A549 (cell line): ENCODE data around the gene TEX52. TPM values are rescaled to one million over a fixed set of nuclear protein-coding genes. Genes with fewer than 3 reads are reported as not detected.

Experiments
- ATAC-seq, 2 experiments: fragments of 200-7000 bp in 1 of 2; fragments of >200 bp in 1 of 2; cut with Nextera tagmentation in 1 of 2; cut with Tn5 transposase in 1 of 2; 3 replicates each; pipeline versions ENCODE4 v1.8.0 to v1.9.1; 2018 to 2020; ENCODE audit warnings: mild to moderate bottlenecking in 1 of 2, moderate library complexity in 1 of 2
- CTCF ChIA-PET: fragments of 300-600 bp; sonication (Branson Sonifier 250); formaldehyde crosslinking; extraction: SDS; loops from one replicate; lab custom pipeline; 2021; ENCODE audit warnings: antibody characterized with exemption, inconsistent platforms; lab: Yijun Ruan, JAX
- POLR2A ChIA-PET: fragments of 350-600 bp; formaldehyde crosslinking; extraction: SDS; loops from one replicate; lab custom pipeline; 2021; ENCODE audit warnings: antibody characterized with exemption, inconsistent platforms; lab: Yijun Ruan, JAX
- DNase-seq, 2 experiments: peaks; one replicate each; pipeline versions ENCODE4 v3.0.0 to v3.0.0-alpha.2; 2011 to 2016; ENCODE audit warnings: low read depth in 1 of 2, low spot score in 1 of 2
- FAIRE-seq: peaks from 2 replicates; lab custom pipeline; 2011; peaks lifted over from hg19 to GRCh38; lab: Jason Lieb, UNC
- H3K27ac ChIP-seq, 2 experiments: fragments of >200 bp; sonication (Bioruptor Twin); formaldehyde crosslinking; 3 replicates each; pipeline ENCODE4 v1.5.1; 2016 to 2017
- H3K4me1 ChIP-seq: fragments of >200 bp; sonication (Bioruptor Twin); formaldehyde crosslinking; 3 replicates; pipeline ENCODE4 v1.6.1; 2016
- H3K4me2 ChIP-seq: fragments of >200 bp; sonication (Bioruptor Twin); formaldehyde crosslinking; 3 replicates; pipeline ENCODE4 v1.6.1; 2016
- H3K4me3 ChIP-seq: fragments of >200 bp; sonication (Bioruptor Twin); formaldehyde crosslinking; 3 replicates; pipeline ENCODE4 v1.5.1; 2016
- H3K9me3 ChIP-seq: fragments of >200 bp; sonication (Bioruptor Twin); formaldehyde crosslinking; 3 replicates; pipeline ENCODE4 v1.6.1; 2016
- BHLHE40 ChIP-seq: IDR thresholded peaks from 2 replicates; pipeline ENCODE4 v1.6.1; 2012; ENCODE audit warnings: low read depth, low read length, inconsistent platforms
- CBX8 ChIP-seq: fragments of 200-600 bp; sonication (generic); IDR thresholded peaks from 2 replicates; pipeline ENCODE4 v1.6.1; 2016
- CEBPB ChIP-seq, 2 experiments: fragments of >200 bp in 1 of 2; sonication (Bioruptor Twin) in 1 of 2; formaldehyde crosslinking in 1 of 2; IDR thresholded peaks; 2 replicates each; pipeline ENCODE4 v1.6.1; 2012 to 2016
- CHD4 ChIP-seq: fragments of 200-600 bp; sonication (generic); IDR thresholded peaks from 2 replicates; pipeline ENCODE4 v1.6.1; 2016; ENCODE audit warnings: antibody characterized with exemption, mild to moderate bottlenecking, borderline replicate concordance
- EP300 ChIP-seq, 2 experiments: fragments of >200 bp; sonication (Bioruptor Twin); formaldehyde crosslinking; IDR thresholded peaks; 2 replicates in 1 of 2; 3 replicates in 1 of 2; pipeline ENCODE4 v1.6.1; 2016 to 2017
- FOSB ChIP-seq: fragments of 250-450 bp; sonication (Bioruptor Pico); IDR thresholded peaks from 2 replicates; pipeline ENCODE4 v1.5.0; 2020; ENCODE audit warnings: mild to moderate bottlenecking, moderate library complexity
- FOSL2 ChIP-seq, 2 experiments: fragments of 450-650 bp in 1 of 2; fragments of >200 bp in 1 of 2; sonication (Bioruptor Twin) in 1 of 2; formaldehyde crosslinking; IDR thresholded peaks; 2 replicates each; pipeline versions ENCODE4 v1.5.0 to v1.6.1; 2016 to 2020; ENCODE audit warnings: mild to moderate bottlenecking in 1 of 2, moderate library complexity in 1 of 2
- FOXS1 ChIP-seq: fragments of 250-450 bp; sonication (Bioruptor Pico); IDR thresholded peaks from 2 replicates; pipeline ENCODE4 v1.5.0; 2020; ENCODE audit warnings: mild to moderate bottlenecking, moderate library complexity
- HDAC2 ChIP-seq: fragments of 200-600 bp; sonication (generic); IDR thresholded peaks from 2 replicates; pipeline ENCODE4 v1.6.1; 2016
- HMGXB4 ChIP-seq: fragments of 250-450 bp; sonication (Bioruptor Pico); IDR thresholded peaks from 2 replicates; pipeline ENCODE4 v1.5.0; 2021; ENCODE audit warnings: mild to moderate bottlenecking, moderate library complexity, borderline replicate concordance
- HOXB13 ChIP-seq: fragments of 250-450 bp; sonication (Bioruptor Pico); IDR thresholded peaks from 2 replicates; pipeline ENCODE4 v1.5.0; 2020; ENCODE audit warnings: low read depth, mild to moderate bottlenecking, moderate library complexity
- HOXB5 ChIP-seq: fragments of 250-450 bp; sonication (Bioruptor Pico); IDR thresholded peaks from 2 replicates; pipeline ENCODE4 v1.5.0; 2020; ENCODE audit warnings: mild to moderate bottlenecking, moderate library complexity
- JUN ChIP-seq, 2 experiments: fragments of >200 bp; sonication (Bioruptor Twin); formaldehyde crosslinking; IDR thresholded peaks; 2 replicates in 1 of 2; 3 replicates in 1 of 2; pipeline ENCODE4 v1.6.1; 2016 to 2017
- JUNB ChIP-seq: fragments of >200 bp; sonication (Bioruptor Twin); formaldehyde crosslinking; IDR thresholded peaks from 2 replicates; pipeline ENCODE4 v1.6.1; 2016
- KDM5A ChIP-seq: fragments of 200-600 bp; sonication (generic); IDR thresholded peaks from 2 replicates; pipeline ENCODE4 v1.6.1; 2016; ENCODE audit warnings: antibody characterized with exemption, mild to moderate bottlenecking
- MAX ChIP-seq: IDR thresholded peaks from 2 replicates; pipeline ENCODE4 v1.6.1; 2012
- MAZ ChIP-seq: fragments of 150-350 bp; IDR thresholded peaks from 2 replicates; pipeline ENCODE4 v1.6.1; 2014; ENCODE audit warnings: antibody characterized with exemption, low read depth, low read length, borderline replicate concordance
- MYC ChIP-seq: IDR thresholded peaks from 2 replicates; pipeline ENCODE4 v1.6.1; 2012; ENCODE audit warnings: mild to moderate bottlenecking, inconsistent platforms, low read length, improper control_type of control experiment, borderline replicate concordance
- NFE2L2 ChIP-seq: fragments of 150-350 bp; conservative IDR thresholded peaks from 2 replicates; pipeline ENCODE4 v1.6.1; 2014; ENCODE audit warnings: low read length
- NPAS2 ChIP-seq: fragments of 250-450 bp; sonication (Bioruptor Pico); IDR thresholded peaks from 2 replicates; pipeline ENCODE4 v1.8.0; 2022; ENCODE audit warnings: mild to moderate bottlenecking, moderate library complexity, borderline replicate concordance
- PHF8 ChIP-seq: fragments of 200-600 bp; sonication (generic); IDR thresholded peaks from 2 replicates; pipeline ENCODE4 v1.6.1; 2016; ENCODE audit warnings: low read depth, mild to moderate bottlenecking, antibody characterized with exemption, moderate library complexity, borderline replicate concordance
- POLR2A ChIP-seq: IDR thresholded peaks from 2 replicates; pipeline ENCODE4 v1.6.1; 2012; ENCODE audit warnings: mild to moderate bottlenecking, low read length
- POLR2AphosphoS2 ChIP-seq: conservative IDR thresholded peaks from 2 replicates; pipeline ENCODE4 v1.6.1; 2012; ENCODE audit warnings: low read length, improper control_type of control experiment, inconsistent platforms
- RCOR1 ChIP-seq: fragments of 150-350 bp; IDR thresholded peaks from 2 replicates; pipeline ENCODE4 v1.6.1; 2014; ENCODE audit warnings: antibody characterized with exemption, low read length, low read depth
- RFX5 ChIP-seq: fragments of 450-650 bp; IDR thresholded peaks from 2 replicates; pipeline ENCODE4 v1.7.1; 2014; ENCODE audit warnings: antibody characterized with exemption, mild to moderate bottlenecking, moderate library complexity
- SMC3 ChIP-seq: fragments of >200 bp; sonication (Bioruptor Twin); formaldehyde crosslinking; IDR thresholded peaks from 3 replicates; pipeline ENCODE4 v1.6.1; 2018; ENCODE audit warnings: inconsistent platforms
- SREBF2 ChIP-seq: fragments of 450-650 bp; IDR thresholded peaks from 2 replicates; pipeline ENCODE4 v1.6.1; 2014; ENCODE audit warnings: mild to moderate bottlenecking, moderate library complexity
- TFCP2L1 ChIP-seq: fragments of 250-450 bp; sonication (Bioruptor Pico); IDR thresholded peaks from 2 replicates; pipeline ENCODE4 v1.5.0; 2021; ENCODE audit warnings: mild to moderate bottlenecking
- TP53 ChIP-seq: fragments of 250-450 bp; sonication (Bioruptor Pico); IDR thresholded peaks from 2 replicates; pipeline ENCODE4 v1.5.0; 2021; ENCODE audit warnings: mild to moderate bottlenecking, moderate library complexity
- USF2 ChIP-seq: fragments of 450-650 bp; IDR thresholded peaks from 2 replicates; pipeline ENCODE4 v1.6.1; 2014; ENCODE audit warnings: antibody characterized with exemption
- ZC3H11A ChIP-seq: fragments of 450-650 bp; IDR thresholded peaks from 2 replicates; pipeline ENCODE4 v1.6.1; 2014; ENCODE audit warnings: antibody characterized with exemption, mild to moderate bottlenecking
- ZSCAN20 ChIP-seq: fragments of 250-450 bp; sonication (Bioruptor Pico); IDR thresholded peaks from 2 replicates; pipeline ENCODE4 v1.8.0; 2022; ENCODE audit warnings: mild to moderate bottlenecking, moderate library complexity
- WGBS: methylation state at CpG from one replicate; pipeline ENCODE4 v1.1.6; 2017; ENCODE audit errors: missing lambda C conversion rate; 5-methylcytosine and 5-hydroxymethylcytosine counted together
- polyA plus RNA-seq, 4 experiments: library from polyadenylated mRNA; depleted of rRNA in 3 of 4; stranded (reverse); fragments of >200 nt; fragmentation: RNase III in 1 of 4; extraction: RNeasy Plus Mini Kit Qiagen cat#74134 plus additional on column Dnase treatment in 1 of 4; gene quantifications; 2 replicates in 3 of 4; 3 replicates in 1 of 4; pipeline ENCODE4 v1.2.3, GENCODE V29; 2011 to 2017
- TF ChIP-seq, protein P1 (sequence below): fragments of 250-450 bp; sonication (Bioruptor Pico); IDR thresholded peaks from 2 replicates; pipeline ENCODE4 v1.5.0; 2020; ENCODE audit warnings: low read depth, mild to moderate bottlenecking, moderate library complexity
- TF ChIP-seq, protein P2 (sequence below): fragments of >200 bp; sonication (Bioruptor Twin); formaldehyde crosslinking; IDR thresholded peaks from 2 replicates; pipeline ENCODE4 v1.6.1; 2016
- TF ChIP-seq, protein P3 (sequence below): IDR thresholded peaks from 2 replicates; pipeline ENCODE4 v1.6.1; 2012
- TF ChIP-seq, protein P4 (sequence below): IDR thresholded peaks from 2 replicates; pipeline ENCODE4 v1.6.1; 2012; ENCODE audit warnings: low read depth, borderline replicate concordance

TEX52 gene
- polyA plus RNA-seq, 2 of the 4 experiments (the other 2 are of a cell fraction) = not detected

DNA sequence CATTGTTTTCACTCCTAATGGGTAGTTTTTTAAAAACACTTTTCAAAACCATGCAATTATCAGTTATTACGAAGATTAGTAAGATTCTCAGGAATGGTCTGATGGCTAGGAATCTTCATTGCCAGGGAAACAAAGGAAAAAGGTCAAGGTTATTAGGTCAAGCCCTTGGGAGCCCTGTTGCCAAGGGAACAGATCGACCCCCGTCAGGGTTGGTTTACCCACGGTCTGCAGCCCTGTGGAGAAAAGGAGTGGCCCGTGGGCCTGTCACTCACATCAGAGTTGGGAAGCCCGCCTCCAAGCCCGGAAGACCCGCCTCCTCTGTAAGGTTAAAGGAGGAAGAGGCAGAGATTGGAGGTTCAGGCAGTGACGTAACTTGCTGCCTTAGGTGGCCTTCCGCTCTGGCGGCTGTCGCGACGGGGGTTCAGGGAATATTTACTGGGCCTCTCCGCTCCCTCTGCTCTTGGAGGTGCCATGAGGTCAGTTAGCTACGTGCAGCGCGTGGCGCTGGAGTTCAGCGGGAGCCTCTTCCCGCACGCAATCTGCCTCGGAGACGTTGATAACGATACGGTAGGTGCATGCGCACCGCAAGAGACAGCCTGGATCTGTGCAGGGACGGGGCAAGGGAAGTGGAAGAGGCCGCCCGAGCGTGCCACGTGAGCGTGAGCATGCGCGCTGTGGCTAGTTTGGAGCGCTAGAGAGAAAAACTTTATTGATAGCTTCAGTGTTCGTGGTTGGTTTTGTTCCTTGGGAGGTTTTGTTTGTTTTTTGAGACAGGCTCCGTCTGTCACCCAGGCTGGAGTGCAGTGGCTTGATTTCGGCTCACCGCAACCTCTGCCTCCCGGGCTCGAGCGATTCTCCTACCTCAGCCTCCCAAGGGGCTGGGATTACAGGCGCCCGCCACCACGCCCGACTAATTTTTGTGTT lies 44.3 kb downstream of the TEX52 start, which contains the start of gene ITFG2:
Gene ITFG2 (plus strand): TSS at position 379 of the 924 bp plus-strand sequence. CDS start 93 bp downstream, at position 472.
- ATAC-seq (peak; percentile 97 to 98), DNase-seq (peak; percentile 96 to 99), FAIRE-seq (peak; percentile 81)
- H3K4me2 ChIP-seq = peak within 1 kb of the TSS; percentile 85
- CTCF ChIA-PET = interaction anchor here (0.6 to 2.5 kb wide), 15 partner anchors 9 to 229 kb away, joined by 3 to 15 read pairs (median 4); no protein-coding TSS in a partner anchor
- peaks cover 12% of the 10 kb centered on the region; the same call in 2 of the 3 replicates for H3K4me1 ChIP-seq
- under 1% methylated on average over 44 of the region's 48 CpGs for WGBS
- no peaks in the 10 kb centered on the region for H3K9me3 ChIP-seq
- peak within 1 kb of the TSS; percentile 61 for H3K4me3 ChIP-seq
- POLR2A ChIA-PET = interaction anchor here (0.6 to 2.0 kb wide), 7 partner anchors 9 to 1649 kb away, joined by 3 to 19 read pairs (median 4); partner anchors contain the start of genes FKBP4, FOXM1 and RHNO1
- H3K27ac ChIP-seq = peak within 1 kb of the TSS; percentile 92
- TF ChIP-seq MYC = peak; percentile 98
- TF ChIP-seq CEBPB (IDR thresholded peaks at IDR 0.05) = 0 out of 4 replicates have a peak, but pooled peaks of 1 of the 2 experiments have one; percentile 31
- TF ChIP-seq PHF8 = peak; percentile 98
- TF ChIP-seq RCOR1 = no peak
- no peak for TF ChIP-seq HDAC2
- TF ChIP-seq BHLHE40 = peak; percentile 93
- TF ChIP-seq KDM5A = peak; percentile 31
- TF ChIP-seq CBX8 = no peak
- peak; percentile 80 for TF ChIP-seq NPAS2 (CRISPR knock-in tag)
- TF ChIP-seq HOXB13 (CRISPR knock-in tag) = no peak
- no peak for TF ChIP-seq FOSL2 (IDR thresholded peaks at IDR 0.05)
- TF ChIP-seq FOSL2 (CRISPR knock-in tag; IDR thresholded peaks at IDR 0.05) = no peak
- TF ChIP-seq, protein P1, sequence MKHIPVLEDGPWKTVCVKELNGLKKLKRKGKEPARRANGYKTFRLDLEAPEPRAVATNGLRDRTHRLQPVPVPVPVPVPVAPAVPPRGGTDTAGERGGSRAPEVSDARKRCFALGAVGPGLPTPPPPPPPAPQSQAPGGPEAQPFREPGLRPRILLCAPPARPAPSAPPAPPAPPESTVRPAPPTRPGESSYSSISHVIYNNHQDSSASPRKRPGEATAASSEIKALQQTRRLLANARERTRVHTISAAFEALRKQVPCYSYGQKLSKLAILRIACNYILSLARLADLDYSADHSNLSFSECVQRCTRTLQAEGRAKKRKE (CRISPR knock-in tag) = no peak
- no peak for TF ChIP-seq JUNB
- TF ChIP-seq POLR2A = peak; percentile 96
- TF ChIP-seq TFCP2L1 (CRISPR knock-in tag) = no peak
- TF ChIP-seq MAX = peak; percentile 98
- TF ChIP-seq, protein P2, sequence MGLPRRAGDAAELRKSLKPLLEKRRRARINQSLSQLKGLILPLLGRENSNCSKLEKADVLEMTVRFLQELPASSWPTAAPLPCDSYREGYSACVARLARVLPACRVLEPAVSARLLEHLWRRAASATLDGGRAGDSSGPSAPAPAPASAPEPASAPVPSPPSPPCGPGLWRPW = no peak
- TF ChIP-seq CHD4 = no peak
- 0 out of 2 replicates have a peak, but pooled peaks have one; percentile 57 for TF ChIP-seq HOXB5
- no peak for TF ChIP-seq NFE2L2
- no peak for TF ChIP-seq SREBF2
- no peak for TF ChIP-seq EP300 (IDR thresholded peaks at IDR 0.05)
- peak; percentile 96 to 99 for TF ChIP-seq JUN (IDR thresholded peaks at IDR 0.05)
- TF ChIP-seq FOXS1 (CRISPR knock-in tag) = no peak
- TF ChIP-seq, protein P3, sequence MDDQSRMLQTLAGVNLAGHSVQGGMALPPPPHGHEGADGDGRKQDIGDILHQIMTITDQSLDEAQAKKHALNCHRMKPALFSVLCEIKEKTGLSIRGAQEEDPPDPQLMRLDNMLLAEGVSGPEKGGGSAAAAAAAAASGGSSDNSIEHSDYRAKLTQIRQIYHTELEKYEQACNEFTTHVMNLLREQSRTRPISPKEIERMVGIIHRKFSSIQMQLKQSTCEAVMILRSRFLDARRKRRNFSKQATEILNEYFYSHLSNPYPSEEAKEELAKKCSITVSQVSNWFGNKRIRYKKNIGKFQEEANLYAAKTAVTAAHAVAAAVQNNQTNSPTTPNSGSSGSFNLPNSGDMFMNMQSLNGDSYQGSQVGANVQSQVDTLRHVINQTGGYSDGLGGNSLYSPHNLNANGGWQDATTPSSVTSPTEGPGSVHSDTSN = peak; percentile 98
- no peak for TF ChIP-seq HMGXB4
- TF ChIP-seq USF2 = peak; percentile 80
- no peak for TF ChIP-seq ZSCAN20 (CRISPR knock-in tag)
- TF ChIP-seq, protein P4, sequence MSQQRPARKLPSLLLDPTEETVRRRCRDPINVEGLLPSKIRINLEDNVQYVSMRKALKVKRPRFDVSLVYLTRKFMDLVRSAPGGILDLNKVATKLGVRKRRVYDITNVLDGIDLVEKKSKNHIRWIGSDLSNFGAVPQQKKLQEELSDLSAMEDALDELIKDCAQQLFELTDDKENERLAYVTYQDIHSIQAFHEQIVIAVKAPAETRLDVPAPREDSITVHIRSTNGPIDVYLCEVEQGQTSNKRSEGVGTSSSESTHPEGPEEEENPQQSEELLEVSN = no peak; the same call in 1 of the 2 replicates
- TF ChIP-seq TP53 (CRISPR knock-in tag) = no peak
- TF ChIP-seq SMC3 = no peak
- TF ChIP-seq MAZ = no peak
- TF ChIP-seq POLR2AphosphoS2 = no peak; the same call in 1 of the 2 replicates
- no peak; the same call in 1 of the 2 replicates for TF ChIP-seq RFX5
- no peak for TF ChIP-seq ZC3H11A
- TF ChIP-seq FOSB (CRISPR knock-in tag) = no peak
